ENCODE data around the gene BBS1.
"Not testable (repeated sequence)": the region's sequence is repeated elsewhere in the genome, so short reads cannot be mapped to it uniquely, and the experiment has no call there.

The BBS1 gene

DNA sequence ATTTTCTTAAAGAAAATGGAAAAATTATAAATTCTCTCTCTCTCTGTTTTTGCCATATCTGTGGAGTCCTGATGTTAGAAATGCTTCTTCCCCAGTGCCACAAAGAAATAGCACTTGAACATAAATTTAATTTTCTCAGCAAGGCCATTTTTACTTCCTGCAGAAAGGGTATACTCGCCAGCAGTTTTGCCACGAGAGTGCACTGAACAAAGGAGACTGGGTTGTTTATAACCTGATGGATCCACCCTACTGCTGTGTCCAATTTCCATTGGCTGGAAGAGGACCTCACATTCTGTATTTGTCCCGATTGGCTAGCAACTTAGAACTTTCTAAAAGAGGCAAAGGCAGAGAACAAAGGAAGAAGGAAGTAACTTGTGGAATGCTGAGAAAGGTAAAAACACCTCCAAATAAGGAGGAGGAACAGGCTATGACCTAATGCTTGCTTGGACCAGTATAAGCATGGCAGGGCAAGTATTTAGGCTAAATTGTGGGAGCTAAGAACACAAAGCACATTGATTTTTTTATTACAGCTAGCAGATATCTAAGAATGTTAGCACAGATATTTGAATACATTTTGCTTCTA, 72.2 kb downstream of the BBS1 start:
- not testable (repeated sequence) for DNase-seq

Data from CD4-positive, alpha-beta T cell treated with Interleukin-1 beta for 1 hour (primary cell).